H1 (cell line): ENCODE data around the gene SLX9. TPM values are rescaled to one million over a fixed set of nuclear protein-coding genes. Genes with fewer than 3 reads are reported as not detected.

Experiments used
- CBX5 ChIP-seq: fragments of 300-800, 300-1000 bp; sonication (generic); IDR thresholded peaks from 2 replicates; pipeline ENCODE4 v1.7.1; 2016; ENCODE audit warnings: antibody characterized with exemption, low read length, low read depth
- CEBPB ChIP-seq: IDR thresholded peaks from 2 replicates; pipeline ENCODE4 v1.6.1; 2012; ENCODE audit warnings: low read depth, low read length
- CTBP2 ChIP-seq: IDR thresholded peaks from 2 replicates; pipeline ENCODE4 v1.7.0; 2011; ENCODE audit warnings: borderline replicate concordance, mild to moderate bottlenecking, moderate library complexity, mixed read lengths, low read length; ENCODE audit not compliant: insufficient read depth, insufficient read length
- SP4 ChIP-seq: IDR thresholded peaks from 2 replicates; pipeline ENCODE4 v1.6.1; 2012; ENCODE audit warnings: low read length, inconsistent platforms
- polyA plus RNA-seq, 7 experiments: library from polyadenylated mRNA; depleted of rRNA in 3 of 7; stranded (reverse) in 5 of 7; unstranded in 2 of 7; fragments of >200 nt in 5 of 7; fragments of 200-250 nt in 2 of 7; gene quantifications; 1 replicate in 5 of 7; 2 replicates in 1 of 7; 4 replicates in 1 of 7; pipeline versions ENCODE4 v1.2.1 to v1.2.3, GENCODE V29; 2011 to 2013; ENCODE audit warnings: missing spikeins in 2 of 7, mixed read lengths in 2 of 7
- total RNA-seq: library from RNA; stranded (reverse); fragmentation: NEBNext Ultra II Directional; extraction: Animal tissue kit (Norgen Biotek cat#: 25700); gene quantifications from 2 replicates; pipeline ENCODE4 v1.2.1, GENCODE V29; 2021
- TF ChIP-seq, protein P1 (sequence below): IDR thresholded peaks from 2 replicates; pipeline ENCODE4 v1.6.1; 2011; ENCODE audit warnings: low read depth, mild to moderate bottlenecking, low read length; ENCODE audit not compliant: insufficient read depth

The SLX9 gene
- total and polyA plus RNA-seq, 2 of the 8 experiments (the other 6 are each of a cell fraction or from before 2014, with no cell fraction given) = 17.7 to 57.3 TPM

GRCh38 chr21:44894687-44895302 is 45.0 kb upstream of the SLX9 start (continued):
- TF ChIP-seq, protein P1, sequence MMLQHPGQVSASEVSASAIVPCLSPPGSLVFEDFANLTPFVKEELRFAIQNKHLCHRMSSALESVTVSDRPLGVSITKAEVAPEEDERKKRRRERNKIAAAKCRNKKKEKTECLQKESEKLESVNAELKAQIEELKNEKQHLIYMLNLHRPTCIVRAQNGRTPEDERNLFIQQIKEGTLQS = no peak
- TF ChIP-seq CEBPB = no peak
- no peak for TF ChIP-seq CTBP2
- TF ChIP-seq SP4 = no peak
- TF ChIP-seq CBX5 = no peak
